Neural cell (in vitro differentiated cells): ENCODE data around the gene PBX1.

Experiments used
- CTCF ChIP-seq: fragments of 450-650 bp; IDR thresholded peaks from 2 replicates; pipeline ENCODE4 v1.5.1; 2014; ENCODE audit warnings: antibody characterized with exemption, mild to moderate bottlenecking, moderate library complexity; ENCODE audit not compliant: poor library complexity, severe bottlenecking
- EP300 ChIP-seq: fragments of 450-650 bp; conservative IDR thresholded peaks from 2 replicates; pipeline ENCODE4 v1.6.1; 2014; ENCODE audit warnings: antibody characterized with exemption, mild to moderate bottlenecking, moderate library complexity; ENCODE audit not compliant: poor library complexity, severe bottlenecking
- EZH2 ChIP-seq: fragments of 200-600, 300-800 bp; shearing (Covaris generic), sonication (generic); IDR thresholded peaks from 2 replicates; pipeline ENCODE4 v1.6.1; 2014; ENCODE audit warnings: antibody characterized with exemption, low read length, borderline replicate concordance, mild to moderate bottlenecking; ENCODE audit not compliant: insufficient read depth, poor library complexity, severe bottlenecking
- RAD21 ChIP-seq: fragments of 450-650 bp; conservative IDR thresholded peaks from 2 replicates; pipeline ENCODE4 v1.6.1; 2014; ENCODE audit warnings: antibody characterized with exemption, mild to moderate bottlenecking, moderate library complexity
- REST ChIP-seq: IDR thresholded peaks from 2 replicates; pipeline ENCODE4 v1.6.1; 2012; ENCODE audit warnings: borderline replicate concordance

- TF ChIP-seq CTCF (no peak), EZH2 (no peak), REST (no peak), RAD21 (no peak), EP300 (no peak)
Observed at GRCh38 chr1:164733734-164734133, 174.8 kb downstream of the PBX1 start.
